Transverse colon (tissue), 4 donors: ENCODE measurements around the gene PRKCE. TPM values are rescaled to one million over a fixed set of nuclear protein-coding genes. Genes with fewer than 3 reads are reported as not detected.

Experiments used
- DNase-seq: peaks from one replicate; pipeline ENCODE4 v3.0.0-alpha.2; 2019
- H3K27ac ChIP-seq, 4 donors: fragments of 200-600 bp; sonication (generic); 2 replicates each; pipeline ENCODE4 v1.5.1; 2016 to 2018; ENCODE audit warnings: inconsistent platforms in 4 of 4
- H3K27me3 ChIP-seq: fragments of 200-600 bp; sonication (generic); 2 replicates; pipeline ENCODE4 v1.5.1; 2017; ENCODE audit warnings: inconsistent platforms
- H3K36me3 ChIP-seq, 4 donors: fragments of 200-600 bp; sonication (generic); 2 replicates each; pipeline ENCODE4 v1.5.1; 2017 to 2019; ENCODE audit warnings: inconsistent platforms in 4 of 4
- H3K4me1 ChIP-seq, 4 donors: fragments of 200-600 bp; sonication (generic); 2 replicates each; pipeline ENCODE4 v1.5.1; 2017 to 2020; ENCODE audit warnings: inconsistent platforms in 4 of 4
- H3K4me3 ChIP-seq, 4 donors: fragments of 200-600 bp; sonication (generic); 1 replicate in 1 of 4; 2 replicates in 3 of 4; pipeline versions ENCODE4 v1.5.1 to v1.6.1; 2017 to 2019; ENCODE audit warnings: inconsistent platforms in 4 of 4
- H3K9me3 ChIP-seq, 2 donors: fragments of 200-600 bp; sonication (generic); 2 replicates each; pipeline ENCODE4 v1.5.1; 2017 to 2019; ENCODE audit warnings: inconsistent platforms in 2 of 2
- EP300 ChIP-seq: sonication (generic); formaldehyde crosslinking; IDR thresholded peaks from one replicate; pipeline ENCODE4 v1.6.1; 2017; ENCODE audit warnings: antibody characterized with exemption, low read depth
- POLR2A ChIP-seq: fragments of 450-650 bp; IDR thresholded peaks from one replicate; pipeline ENCODE4 v1.6.1; 2016; ENCODE audit warnings: antibody characterized with exemption, mild to moderate bottlenecking, moderate library complexity
- POLR2AphosphoS5 ChIP-seq, 3 donors: sonication (generic); formaldehyde crosslinking; IDR thresholded peaks; one replicate each; pipeline ENCODE4 v1.6.1; 2016; ENCODE audit warnings: antibody characterized with exemption in 3 of 3
- WGBS, 2 donors: methylation state at CpG; one replicate each; pipeline ENCODE4 v1.1.5; 2018; ENCODE audit warnings: low coverage in 1 of 2; 5-methylcytosine and 5-hydroxymethylcytosine counted together
- in situ Hi-C, 4 donors: fragments of 200-750 bp; cut with MboI; loops; one replicate each; pipeline versions ENCODE4 v1.15.0 to v1.15.1; 2017; ENCODE audit warnings: low sequenced_read_pairs in 3 of 4, low pct_ligation_motif_present in 1 of 4, low pct_unique_long_range_greater_than_20kb in 1 of 4
- intact Hi-C: fragments of 100-400 bp; cut with DNase I; formaldehyde crosslinking; loops from one replicate; pipeline ENCODE4 v1.15.1; 2023; ENCODE audit warnings: low total_unique reads
- total RNA-seq, 4 donors: library from RNA; depleted of rRNA; stranded (reverse); fragments of >200 nt; gene quantifications; one replicate each; pipeline ENCODE4 v1.1.0, GENCODE V29; 2016
- TF ChIP-seq, protein P1 (sequence below), 5 experiments: fragments of 200-600 bp in 3 of 5; fragments of 450-650 bp in 2 of 5; sonication (generic) in 3 of 5; IDR thresholded peaks; 1 replicate in 2 of 5; 2 replicates in 3 of 5; pipeline ENCODE4 v1.5.1; 2016 to 2017; ENCODE audit warnings: antibody characterized with exemption in 5 of 5, inconsistent platforms in 3 of 5, mild to moderate bottlenecking in 2 of 5, moderate library complexity in 1 of 5

PRKCE gene
- total RNA-seq, 4 donors from 2014 or later, result 8.6 to 20.6 (median 11.3) TPM

DNA sequence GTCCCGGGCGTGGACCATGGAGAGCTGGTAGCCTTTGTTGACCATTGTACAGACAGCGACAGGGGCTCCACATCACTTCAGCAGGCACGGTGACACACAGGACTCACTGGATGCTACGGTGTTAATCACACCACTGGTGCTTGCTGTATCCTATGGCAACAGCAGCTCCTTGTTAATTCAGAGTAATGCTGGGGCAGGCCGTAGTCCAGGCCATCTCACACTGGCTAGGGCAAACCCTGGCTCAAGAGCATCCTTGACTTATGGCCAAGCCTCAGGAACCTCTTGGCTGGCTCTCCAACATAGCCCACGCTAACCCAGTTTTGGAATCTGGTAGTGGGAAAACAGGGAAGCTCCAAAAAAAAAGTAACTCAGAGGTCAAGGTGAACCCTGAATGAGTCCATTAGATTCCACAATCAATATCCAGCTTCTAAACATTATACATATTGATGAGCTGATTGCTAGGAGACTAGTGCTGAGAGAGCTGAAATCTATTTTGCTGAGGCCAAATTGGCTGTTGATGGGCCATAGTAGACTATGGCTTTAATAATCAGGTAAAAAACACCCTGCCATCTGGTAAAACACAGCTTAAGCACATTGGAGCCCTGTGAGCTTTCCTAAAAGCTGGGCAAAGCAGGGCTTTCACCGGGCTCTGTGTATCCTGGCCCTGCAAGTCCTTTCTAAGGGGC is 253.6 kb downstream of the PRKCE start:
- intact Hi-C loops (no loop called here), in situ Hi-C loops (no loop called here)
- no peak for DNase-seq
- no peaks in the 10 kb centered on the region for H3K9me3 ChIP-seq
- TF ChIP-seq, protein P1, sequence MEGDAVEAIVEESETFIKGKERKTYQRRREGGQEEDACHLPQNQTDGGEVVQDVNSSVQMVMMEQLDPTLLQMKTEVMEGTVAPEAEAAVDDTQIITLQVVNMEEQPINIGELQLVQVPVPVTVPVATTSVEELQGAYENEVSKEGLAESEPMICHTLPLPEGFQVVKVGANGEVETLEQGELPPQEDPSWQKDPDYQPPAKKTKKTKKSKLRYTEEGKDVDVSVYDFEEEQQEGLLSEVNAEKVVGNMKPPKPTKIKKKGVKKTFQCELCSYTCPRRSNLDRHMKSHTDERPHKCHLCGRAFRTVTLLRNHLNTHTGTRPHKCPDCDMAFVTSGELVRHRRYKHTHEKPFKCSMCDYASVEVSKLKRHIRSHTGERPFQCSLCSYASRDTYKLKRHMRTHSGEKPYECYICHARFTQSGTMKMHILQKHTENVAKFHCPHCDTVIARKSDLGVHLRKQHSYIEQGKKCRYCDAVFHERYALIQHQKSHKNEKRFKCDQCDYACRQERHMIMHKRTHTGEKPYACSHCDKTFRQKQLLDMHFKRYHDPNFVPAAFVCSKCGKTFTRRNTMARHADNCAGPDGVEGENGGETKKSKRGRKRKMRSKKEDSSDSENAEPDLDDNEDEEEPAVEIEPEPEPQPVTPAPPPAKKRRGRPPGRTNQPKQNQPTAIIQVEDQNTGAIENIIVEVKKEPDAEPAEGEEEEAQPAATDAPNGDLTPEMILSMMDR (IDR thresholded peaks at IDR 0.05), result no peak
- TF ChIP-seq POLR2AphosphoS5 (IDR thresholded peaks at IDR 0.05), result no peak
- H3K4me1 ChIP-seq, result peaks cover 0 to 7% (median 3%) of the 10 kb centered on the region in 4 donors
- WGBS, 2 donors, result 93 to 100% methylated on average over 1 to 8 of the region's 8 CpGs
- H3K27ac ChIP-seq, result no peak overlapping the region
- H3K4me3 ChIP-seq, result no peak overlapping the region
- no peaks in the 10 kb centered on the region for H3K36me3 ChIP-seq
- no peaks in the 10 kb centered on the region for H3K27me3 ChIP-seq

DNA sequence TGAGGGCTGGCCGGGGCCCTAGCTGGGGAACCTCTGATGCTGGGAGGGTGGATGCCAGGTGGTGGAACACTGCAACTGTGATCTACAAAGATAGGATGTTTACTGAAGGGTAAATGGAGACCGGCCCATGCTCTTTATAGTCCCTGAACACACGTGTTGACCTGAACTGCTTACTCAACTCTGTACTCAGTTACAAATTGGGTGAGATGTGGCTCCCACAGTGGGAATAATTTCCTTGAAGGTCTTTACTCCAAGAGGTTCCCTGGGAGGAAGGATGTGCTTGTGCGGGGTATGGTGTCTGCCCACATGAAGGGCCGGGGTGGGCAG is 254.1 kb downstream of the PRKCE start:
- intact Hi-C loops, result no loop called here
- DNase-seq, result no peak
- Histone ChIP-seq H3K27ac (no peak overlapping the region), H3K9me3 (no peaks in the 10 kb centered on the region), H3K27me3 (no peaks in the 10 kb centered on the region), H3K36me3 (no peaks in the 10 kb centered on the region), H3K4me1 (peaks cover 0 to 7% (median 3%) of the 10 kb centered on the region in 4 donors), H3K4me3 (no peak overlapping the region)
- 67% methylated on average over 5 of the region's 5 CpGs; no CpG with 5 or more reads in 1 of the 2 donors for WGBS, 2 donors
- in situ Hi-C loops, result no loop called here
- TF ChIP-seq POLR2AphosphoS5 (IDR thresholded peaks at IDR 0.05) (no peak), POLR2A (no peak), EP300 (no peak)
- TF ChIP-seq, protein P1 (IDR thresholded peaks at IDR 0.05), result no peak

DNA sequence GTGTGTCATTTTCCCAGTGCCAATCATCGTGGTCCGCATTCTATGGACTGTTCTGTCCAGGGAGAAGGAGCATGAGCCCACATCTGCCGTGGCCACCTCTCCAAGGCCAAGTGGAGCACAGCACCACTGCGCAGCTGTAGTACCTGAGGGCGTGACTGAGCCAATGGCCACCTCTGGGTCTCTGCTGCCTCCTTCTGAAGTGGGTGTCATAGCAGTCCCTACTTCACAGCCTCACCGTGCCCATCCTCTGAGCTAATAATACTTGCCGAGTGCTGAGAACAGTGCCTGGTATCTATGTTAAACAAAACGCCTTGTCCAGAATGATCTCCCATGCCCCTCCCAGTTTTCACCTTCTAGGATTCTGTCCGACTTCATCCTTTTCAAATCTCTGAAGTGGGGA is 256.1 kb downstream of the PRKCE start:
- TF ChIP-seq EP300 (no peak), POLR2AphosphoS5 (IDR thresholded peaks at IDR 0.05) (no peak), POLR2A (no peak)
- TF ChIP-seq, protein P1 (IDR thresholded peaks at IDR 0.05), result no peak
- no peaks in the 10 kb centered on the region for H3K9me3 ChIP-seq
- in situ Hi-C loops (no loop called here), intact Hi-C loops (no loop called here)
- no peaks in the 10 kb centered on the region for H3K27me3 ChIP-seq
- H3K4me3 ChIP-seq, result no peak overlapping the region
- H3K27ac ChIP-seq, result no peak overlapping the region
- 90% methylated on average over 9 of the region's 9 CpGs; no CpG with 5 or more reads in 1 of the 2 donors for WGBS, 2 donors
- peaks cover 0 to 10% (median 3%) of the 10 kb centered on the region in 4 donors for H3K4me1 ChIP-seq
- no peak for DNase-seq
- no peaks in the 10 kb centered on the region for H3K36me3 ChIP-seq

DNA sequence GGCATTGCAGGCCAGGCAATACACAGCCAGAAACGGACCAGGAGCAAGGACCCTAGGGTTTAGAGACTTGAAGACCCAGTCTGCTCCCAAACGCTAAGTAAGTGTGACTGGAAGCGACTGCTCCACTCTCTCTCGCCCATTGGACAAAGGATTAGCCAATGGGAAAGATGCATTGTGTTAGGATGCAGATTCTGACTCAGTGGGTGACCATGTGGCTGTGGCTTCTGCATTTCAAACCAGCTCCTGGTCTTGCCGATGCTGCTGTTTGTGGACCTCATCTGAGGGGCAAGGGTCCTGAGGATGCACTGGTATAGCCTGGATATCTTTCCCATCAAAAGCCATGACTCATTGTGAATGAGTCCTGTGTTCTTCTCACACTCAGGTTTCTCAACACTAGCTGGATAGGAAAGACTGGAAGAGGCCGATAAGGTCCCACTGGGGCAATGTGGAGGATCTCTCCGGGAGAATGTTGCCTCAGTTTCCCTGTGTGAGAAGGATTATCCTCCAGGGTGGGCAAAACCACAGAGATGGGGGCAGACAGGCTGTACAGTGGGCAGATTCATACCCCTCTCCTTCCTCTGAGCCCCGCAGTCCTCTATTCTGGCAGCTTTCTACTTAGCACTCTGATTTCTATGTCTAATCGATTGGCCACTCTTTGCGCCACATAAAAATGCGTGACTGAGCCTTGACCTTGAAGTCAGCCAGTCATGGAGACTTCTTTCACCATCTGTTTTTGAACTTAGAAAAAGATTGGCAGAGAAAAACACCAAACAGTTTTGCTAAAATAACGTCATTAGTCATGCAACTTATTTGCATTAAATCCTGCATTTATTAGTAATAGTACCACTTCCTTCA is 257.1 kb downstream of the PRKCE start:
- 87 to 92% methylated on average over 6 to 12 of the region's 12 CpGs for WGBS, 2 donors
- no peak for TF ChIP-seq POLR2AphosphoS5 (IDR thresholded peaks at IDR 0.05)
- no peak for TF ChIP-seq POLR2A
- TF ChIP-seq, protein P1 (IDR thresholded peaks at IDR 0.05), result no peak
- no peak for TF ChIP-seq EP300
- Histone ChIP-seq H3K27ac (no peak overlapping the region), H3K27me3 (no peaks in the 10 kb centered on the region), H3K36me3 (no peaks in the 10 kb centered on the region), H3K4me1 (peaks cover 0 to 10% (median 3%) of the 10 kb centered on the region in 4 donors), H3K4me3 (no peak overlapping the region), H3K9me3 (no peaks in the 10 kb centered on the region)
- intact Hi-C loops, result no loop called here
- DNase-seq, result no peak
- in situ Hi-C loops, result no loop called here
